GM21737 (cell line): ENCODE data around the gene SLC48A1.

Experiments used
- ATAC-seq: cut with Tn5 transposase; IDR thresholded peaks from one replicate; pipeline ENCODE4 v1.9.1; 2021; ENCODE audit warnings: mild to moderate bottlenecking, moderate library complexity; ENCODE audit not compliant: unreplicated experiment

SLC48A1 gene

DNA sequence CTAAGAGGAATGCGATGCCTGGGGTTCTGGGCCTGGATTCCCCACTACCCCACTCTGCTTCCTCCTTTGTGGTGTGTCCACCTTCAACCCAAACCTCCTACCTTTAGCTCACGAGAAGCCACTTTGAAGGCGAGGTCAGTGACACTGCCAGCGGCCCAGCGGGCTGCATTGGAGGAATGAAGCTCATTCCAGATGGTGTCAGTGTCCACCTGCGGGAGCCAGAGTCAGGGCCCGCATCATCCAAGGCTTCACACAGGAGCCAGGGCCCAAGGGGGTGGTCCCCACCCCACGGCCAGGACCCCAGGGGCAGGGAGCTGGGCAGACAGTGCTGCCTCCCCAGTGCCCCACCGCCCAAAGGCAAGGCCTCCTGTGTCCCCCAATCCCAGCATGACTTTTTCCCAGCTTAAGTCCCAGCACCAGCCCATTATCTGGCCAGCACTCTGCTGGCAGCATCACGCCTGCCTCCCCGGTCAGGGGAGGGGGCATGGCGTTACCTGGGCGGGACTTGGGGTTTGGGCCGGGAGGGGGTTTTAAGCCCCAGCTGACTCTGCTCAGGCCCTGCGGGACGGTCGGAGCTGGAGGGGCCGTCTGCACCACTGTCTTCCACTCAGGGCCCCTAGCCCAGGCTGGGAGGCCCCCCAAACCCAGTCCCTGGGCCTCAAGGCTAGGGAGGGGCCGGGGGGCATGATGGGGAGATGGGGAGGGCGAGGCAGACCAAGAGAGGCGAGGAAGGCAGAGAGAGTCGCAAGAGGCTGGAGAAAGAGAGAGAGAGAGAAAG, 16.9 kb downstream of the SLC48A1 start:
- ATAC-seq: no peak

DNA sequence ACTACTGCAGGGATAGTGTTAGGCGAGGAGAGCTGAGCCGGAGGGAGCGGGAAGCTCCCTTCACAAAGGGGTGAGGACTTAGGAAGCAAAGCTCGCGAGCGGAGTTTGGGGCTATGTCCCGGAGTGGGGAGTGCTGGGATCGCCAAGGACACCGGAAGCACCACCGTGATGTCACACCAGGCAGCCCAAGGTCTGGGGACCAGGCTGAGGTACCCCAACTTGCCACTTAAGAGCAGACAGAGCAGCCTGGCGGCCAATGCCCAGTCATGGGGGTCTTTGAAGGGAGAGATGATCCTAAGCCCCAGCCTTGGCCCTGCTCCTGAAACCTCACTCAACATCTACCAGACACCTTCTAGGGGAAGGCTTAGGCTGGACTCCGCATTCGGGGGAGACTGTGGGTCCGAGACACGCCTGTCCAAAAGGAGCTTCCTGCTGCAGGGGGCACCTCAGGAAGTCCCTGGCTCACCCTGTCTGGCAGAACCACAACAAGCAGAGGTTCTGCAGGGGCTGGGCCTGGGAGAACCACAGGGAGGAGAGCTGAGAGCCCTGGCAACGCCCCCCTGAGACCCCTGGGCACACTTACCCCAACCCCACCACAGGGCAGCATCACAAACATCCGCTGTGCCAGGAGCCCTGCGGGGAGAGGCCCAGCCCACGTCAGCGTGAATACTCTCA, 17.8 kb downstream of the SLC48A1 start:
- no peak for ATAC-seq

DNA sequence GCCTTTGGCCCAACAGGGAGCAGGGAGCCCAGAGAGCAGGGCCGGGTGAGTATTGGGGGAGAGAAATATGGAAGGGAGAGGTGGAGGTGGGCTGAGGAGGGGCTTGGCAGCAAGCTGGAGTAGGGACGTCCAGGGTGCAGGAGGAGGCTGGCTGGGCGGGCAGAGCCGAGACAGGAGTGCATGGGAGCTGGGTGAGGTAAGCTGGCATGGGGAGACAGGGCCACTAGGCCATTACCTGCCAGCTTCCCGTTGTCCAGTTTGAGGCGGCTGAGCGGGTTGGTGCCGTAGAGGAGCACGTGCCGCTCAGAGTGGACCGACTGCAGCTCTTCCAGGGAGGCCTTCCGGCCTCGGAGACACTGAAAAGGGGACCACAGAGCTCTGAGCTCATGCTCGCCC, 18.3 kb downstream of the SLC48A1 start:
- ATAC-seq: no peak

DNA sequence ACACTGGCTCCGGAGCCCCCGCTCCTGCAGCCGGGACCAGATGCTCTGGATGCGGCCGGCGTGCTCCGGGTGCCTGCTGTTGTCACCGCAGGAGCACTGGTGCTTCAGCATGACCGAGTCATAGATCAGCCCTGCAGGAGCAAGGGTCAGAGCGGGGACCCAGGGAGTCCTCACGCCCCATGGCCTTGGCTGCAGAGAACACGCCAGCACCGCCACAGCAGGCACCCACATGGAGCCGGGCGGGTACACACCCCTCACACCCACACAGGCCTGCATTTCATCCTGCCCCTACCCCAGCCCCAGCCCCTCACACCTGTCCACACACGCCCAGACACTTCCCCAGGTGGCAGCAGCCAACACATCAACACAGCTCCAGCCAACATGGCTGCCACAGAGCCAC, 18.8 kb downstream of the SLC48A1 start:
- ATAC-seq: no peak

DNA sequence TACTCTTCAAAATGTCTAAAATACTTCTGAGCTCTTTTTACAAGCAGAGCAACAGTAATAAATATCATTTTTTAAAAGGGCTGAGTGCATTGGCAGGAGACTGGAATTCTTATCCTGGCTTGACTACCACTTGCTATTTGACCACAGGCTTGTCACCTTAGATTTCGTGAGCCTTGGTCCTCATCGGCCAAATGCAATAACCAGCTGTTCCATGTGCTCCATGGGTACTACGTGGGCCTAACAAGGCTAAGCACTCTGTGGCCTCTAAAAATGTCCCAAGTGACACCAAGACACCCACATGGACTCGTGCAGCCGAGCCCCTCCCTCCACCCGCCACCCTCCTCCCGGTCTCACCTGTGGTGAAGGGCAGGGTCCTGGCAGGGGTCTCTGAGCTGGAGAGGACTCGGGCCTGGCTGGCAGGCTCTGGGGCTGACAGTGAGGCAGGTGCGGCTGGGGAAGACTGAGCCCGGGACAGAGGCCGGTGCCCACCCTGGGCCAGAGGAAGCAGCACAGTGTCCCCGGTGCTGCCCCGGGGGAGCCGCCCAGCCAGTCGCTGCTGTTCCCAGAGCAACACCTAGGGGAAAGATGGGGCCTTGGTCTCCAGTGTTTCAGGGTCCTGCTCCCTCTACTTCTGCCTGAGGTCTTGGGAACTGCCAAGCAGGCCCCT, 20.1 kb downstream of the SLC48A1 start:
- ATAC-seq: no peak

DNA sequence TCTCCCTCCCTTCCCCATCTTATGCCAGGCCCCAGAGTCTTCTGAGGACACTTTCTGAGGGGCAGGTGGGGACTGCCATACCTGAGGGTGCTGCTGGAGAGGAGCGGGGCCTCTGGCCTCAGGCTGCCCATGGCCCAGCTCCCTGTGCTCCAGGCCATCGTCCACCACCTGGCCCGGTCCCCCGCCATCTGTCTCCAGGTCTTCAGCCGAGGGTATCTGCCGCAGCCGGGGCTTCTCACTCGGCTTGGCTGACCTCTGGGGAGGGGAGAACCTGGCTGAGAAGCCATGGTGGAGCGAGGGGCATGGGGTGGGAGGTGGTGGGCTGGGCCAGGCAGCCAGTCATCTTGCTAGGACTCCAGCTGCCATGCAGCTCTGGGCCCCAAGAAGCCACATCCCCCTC, 21.6 kb downstream of the SLC48A1 start:
- no peak for ATAC-seq

DNA sequence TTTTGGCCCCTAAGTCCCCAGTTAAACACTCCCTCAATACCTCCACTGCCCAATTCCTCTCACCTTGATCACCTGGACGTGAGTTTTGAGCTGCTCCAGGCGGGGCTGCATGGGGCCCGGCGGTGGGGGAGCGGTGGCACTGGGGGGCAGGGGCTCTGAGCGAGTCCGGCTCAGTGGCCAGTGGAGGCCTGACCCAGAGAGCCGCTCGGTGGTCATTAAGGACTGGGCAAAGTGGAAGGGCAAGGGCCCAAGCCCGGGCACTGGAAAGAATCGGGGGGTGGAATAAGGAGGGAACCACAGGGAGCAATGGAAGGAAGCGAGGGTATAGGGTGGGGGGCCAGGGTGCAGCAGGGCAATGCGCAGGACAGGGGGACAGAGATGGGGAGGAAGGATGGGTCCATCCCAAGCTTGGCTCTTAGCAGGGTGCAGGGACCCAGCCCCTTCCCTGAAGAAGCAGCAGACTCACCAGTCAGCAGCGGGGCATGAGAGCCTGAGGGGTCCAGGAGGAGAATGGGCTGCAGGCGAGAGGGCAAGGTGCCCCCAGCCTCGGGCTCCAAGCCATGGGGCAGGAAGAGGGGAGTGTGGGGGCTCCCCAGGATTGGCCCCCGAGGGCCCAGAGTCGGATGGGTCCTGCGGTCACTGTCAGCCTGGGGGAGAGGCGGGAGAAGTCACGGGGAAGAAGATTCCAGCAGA, 22.2 kb downstream of the SLC48A1 start:
- no peak for ATAC-seq

DNA sequence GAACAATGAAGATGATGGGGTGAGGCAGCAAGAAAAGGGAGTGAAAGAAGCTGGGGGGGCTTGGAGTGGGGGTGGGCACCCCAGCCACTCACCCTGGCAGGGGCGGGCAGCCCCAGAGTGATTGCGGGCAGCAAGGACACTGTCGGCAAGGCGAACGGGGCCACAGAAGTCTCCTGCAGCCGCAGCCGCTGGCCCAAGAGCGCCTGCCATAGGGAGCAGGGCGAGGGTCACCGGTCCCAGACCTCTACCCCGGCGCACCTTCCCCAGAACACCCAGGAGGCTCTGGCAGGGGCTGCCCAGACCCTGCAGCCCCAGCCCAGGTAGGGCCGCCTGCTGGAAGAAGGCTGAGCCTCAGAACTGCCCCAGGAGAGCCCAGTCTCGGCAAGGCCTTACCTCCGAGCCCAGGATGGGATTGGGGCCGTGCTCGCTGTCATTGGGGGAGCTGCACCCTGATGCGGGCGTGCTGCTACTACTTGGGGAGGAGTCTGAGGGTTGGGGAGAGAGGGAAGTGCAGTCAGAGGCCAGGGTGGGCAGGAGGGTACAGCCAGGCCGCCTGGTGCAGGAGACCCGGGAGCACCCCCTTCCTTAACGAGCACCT, 22.9 kb downstream of the SLC48A1 start:
- no peak for ATAC-seq

DNA sequence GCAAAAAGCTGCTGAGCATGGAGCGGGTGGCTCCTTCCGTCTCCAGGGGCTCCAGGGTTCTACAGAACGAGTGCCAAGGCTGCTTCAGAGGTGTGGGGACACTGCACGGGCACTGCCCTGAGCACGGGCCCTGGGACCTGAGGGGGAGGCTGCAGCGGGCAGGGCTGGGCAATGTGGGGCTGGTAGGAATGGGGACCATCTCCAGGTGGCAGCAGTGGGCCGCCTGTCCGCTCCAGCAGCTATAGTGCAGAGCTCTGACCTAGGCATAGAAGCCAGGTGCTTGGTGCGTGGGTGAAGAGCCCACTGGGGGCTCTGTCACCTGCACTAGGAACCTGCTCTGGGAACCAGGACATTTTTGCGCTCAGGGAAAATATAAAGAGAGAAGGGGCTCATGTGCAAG, 24.4 kb downstream of the SLC48A1 start:
- ATAC-seq: no peak

DNA sequence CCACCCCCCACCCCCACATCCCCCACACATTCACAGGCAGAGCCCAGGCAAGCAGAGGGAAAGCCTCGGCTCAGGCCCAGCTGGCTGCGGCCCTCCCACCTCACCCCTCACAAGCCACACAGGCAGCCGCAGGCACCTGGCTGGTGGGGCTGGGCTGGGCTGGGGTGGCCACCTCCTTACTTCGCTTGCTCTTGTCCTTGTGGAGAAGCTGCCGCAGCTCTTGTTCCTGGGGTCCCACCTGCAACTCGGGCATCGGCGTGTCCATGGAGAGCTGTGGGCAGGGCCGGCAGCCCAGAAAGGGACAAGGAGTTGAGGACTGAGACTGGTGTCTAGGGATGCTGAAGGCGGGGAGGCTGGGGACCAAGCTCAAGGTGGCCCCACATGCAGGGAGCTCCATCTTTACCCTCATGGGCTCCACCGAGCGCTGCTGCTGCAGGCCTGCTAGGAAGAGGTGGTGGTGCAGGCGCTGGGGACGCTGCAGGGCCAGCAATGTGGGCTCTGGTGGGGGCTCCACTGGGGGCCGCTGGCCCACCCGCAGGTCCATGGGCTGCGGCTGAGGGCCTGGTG, 25.4 kb downstream of the SLC48A1 start:
- ATAC-seq: no peak

DNA sequence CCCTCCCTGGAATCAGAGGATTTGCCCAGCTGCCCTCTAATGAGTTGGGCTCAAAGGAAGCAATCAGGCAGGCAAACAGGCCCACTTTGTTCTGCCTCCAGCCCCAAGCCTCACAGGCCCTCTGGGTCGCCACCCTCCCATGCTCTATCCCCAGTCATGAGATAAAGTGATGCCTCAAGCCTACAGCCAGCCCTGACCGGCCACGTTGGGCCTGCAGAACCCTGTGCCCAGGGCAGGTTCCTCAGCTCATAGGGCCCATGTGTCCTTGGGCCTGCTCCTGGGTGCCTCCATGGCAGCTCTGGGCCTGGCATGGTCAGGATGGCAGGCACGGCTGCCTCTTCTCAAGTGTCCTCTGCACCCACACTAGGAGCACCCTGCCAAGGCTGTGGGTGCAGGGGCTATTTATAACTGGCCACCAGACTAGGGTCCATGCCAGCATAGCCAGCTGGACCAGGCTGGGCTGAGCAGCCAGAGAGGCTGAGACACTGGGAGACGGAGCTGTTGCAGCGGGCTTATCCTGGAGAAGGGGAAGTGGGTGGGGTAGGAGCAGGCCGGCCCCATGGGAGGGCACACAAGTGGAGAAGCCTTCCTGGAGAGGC, 26.4 kb downstream of the SLC48A1 start:
- no peak for ATAC-seq

DNA sequence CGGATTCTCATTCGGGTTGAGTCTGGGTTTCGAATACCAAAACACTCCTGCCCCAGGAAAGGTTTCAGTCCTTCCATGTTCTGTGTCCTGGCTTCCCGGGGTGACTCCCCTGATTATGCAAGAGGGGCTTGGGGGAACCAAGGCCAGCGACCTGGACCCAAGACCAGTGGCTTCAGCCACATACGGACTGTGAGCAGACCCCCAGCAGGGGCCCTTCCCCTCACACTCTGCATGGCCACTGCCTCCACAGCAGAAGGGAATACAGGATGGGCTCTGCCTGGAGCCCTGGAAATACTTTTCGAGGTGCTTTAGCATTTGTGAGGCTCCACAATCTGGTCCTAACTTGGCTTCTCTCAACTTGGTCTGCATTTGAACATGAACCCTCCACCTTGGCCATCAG, 27.5 kb downstream of the SLC48A1 start:
- no peak for ATAC-seq

DNA sequence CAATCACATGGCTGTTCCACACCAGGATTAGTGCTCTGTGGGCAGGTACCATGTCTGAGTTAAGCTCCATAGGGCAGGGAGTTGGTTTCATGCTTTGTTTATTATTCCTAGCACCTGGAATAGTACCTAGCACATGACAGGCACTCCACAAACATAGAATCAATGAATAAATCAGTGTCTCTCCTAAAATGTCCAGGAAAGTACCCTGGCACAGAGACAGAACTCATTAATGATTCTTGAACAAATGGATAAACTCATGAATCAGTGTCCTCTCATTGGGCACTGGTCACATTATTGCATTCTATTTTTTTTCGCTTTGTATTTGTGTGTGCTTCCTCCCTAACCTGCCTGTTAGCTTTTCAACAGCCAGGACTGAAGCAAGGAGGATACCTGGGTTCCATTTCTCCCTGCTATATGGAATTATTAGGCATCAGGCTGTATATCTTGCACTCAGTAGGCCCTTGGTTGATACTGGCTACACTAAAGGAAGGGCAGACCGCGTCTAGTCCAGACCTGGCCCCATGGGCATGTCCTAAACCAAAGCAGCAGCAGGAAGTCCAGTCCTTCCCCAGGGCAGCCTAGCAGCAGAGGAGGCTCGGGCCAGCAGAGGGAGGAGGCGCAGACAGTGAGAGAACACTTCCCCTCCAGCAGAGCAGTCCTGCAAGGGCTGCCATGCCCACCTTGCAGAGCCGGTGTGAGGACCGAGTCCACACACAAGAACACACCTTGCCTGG, 28.3 kb downstream of the SLC48A1 start:
- ATAC-seq: no peak

DNA sequence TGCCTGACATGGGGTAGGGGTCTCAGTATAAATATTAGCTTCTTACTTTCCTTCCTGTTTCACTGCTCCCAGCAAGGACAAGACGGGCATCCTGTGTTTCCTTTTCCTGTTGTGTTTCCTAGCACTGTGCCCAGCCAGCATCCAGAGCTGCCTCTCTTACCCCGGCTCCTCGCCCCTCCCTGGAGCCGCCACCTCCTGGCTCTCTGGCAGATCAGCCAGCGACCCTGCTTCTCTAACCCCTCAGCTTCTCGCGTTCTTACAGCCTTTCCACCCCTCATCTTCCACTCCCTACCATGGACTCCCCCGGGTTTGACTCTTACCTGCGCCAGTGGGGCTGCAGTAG, 28.8 kb downstream of the SLC48A1 start:
- no peak for ATAC-seq

DNA sequence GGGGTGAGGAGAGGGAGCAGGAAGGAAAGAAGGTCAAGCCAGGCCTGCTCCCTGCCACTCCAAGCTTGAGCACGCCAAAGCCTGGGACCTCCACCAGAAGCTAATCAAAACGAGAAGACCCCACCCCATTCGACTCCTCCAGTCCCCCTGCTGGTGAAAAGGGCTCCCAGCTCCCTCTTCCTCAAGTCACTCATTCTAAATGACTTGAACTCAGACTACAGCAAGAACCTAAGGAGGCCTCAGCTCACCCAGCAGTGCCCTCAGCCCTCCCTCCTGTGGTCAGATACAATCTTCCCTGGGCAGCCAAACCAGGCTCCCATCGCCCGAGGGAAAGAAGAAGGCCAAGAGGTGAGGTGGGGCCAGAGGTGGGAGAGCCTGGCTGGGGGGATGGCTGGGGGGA, 29.3 kb downstream of the SLC48A1 start:
- ATAC-seq: no peak

DNA sequence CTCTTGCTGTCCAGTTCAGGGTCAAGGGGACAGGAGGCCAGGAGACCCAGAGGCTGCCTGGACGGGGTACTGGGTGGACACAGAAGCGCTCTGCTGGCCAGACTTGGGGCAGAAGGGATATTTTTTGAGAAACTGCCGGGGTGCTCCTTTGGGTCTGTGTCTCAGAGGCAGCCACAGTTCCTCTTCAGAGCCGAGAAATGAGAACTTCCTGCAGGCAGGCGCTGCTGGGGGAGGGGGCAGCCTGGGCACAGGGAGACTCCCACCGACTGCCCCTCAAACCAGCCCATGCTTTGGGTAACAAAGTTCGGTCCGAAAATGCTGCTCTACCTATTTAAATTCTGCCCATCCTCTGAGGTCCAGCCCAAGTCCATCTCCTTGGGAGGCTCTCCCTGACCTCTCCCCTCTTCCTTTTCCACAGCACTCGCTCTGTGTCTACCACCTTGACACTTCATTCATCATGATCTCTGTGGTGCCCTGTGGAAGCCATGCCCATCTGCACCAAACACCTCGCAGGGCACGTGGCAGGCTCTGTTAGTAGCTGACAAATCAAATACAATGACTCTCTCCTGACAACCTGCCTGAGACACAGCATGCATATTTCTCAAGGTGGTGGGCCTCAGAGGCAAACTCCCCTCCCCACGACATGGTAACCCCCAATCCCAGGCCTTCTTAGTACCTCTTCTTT, 30.3 kb downstream of the SLC48A1 start:
- no peak for ATAC-seq

DNA sequence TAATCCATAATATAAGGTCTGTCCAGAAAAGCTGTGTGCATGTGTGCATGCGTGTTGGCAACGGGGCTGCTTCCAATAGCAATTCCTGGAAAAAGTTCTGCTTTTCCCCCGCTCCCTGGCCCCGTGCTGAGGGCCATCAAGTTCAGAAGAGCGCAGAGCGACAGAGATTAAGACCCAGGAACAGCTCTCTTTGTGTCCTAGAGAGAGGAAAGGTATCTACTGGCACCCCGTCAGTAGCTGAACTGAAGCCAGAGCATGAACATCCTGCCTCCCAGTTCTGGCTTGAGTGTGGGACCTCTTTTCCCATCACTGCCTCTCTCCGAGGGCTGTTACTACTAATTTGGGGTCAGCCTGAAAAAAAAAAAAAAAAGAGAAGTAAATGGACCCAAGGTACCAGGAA, 31.1 kb downstream of the SLC48A1 start:
- ATAC-seq: no peak

DNA sequence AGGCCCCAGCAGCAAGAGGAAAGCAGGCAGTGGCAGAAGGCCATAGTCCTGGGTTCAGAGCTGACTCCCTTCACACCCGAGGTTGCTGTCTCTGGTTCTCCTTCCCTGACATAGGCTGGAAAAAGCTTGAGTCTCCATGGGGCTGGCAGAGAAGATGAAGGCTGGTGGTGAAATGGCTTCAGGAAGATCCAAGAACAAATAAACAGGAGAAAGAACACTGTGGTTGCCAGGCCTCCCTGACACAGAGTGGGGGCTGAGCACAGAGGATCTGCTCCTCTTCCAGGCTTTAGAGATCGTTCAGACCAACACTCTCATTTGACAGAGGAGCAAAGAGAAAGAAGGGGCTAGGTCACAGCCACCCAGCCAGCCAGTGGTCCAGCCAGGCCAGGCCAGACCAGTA, 32.4 kb downstream of the SLC48A1 start:
- ATAC-seq: no peak

DNA sequence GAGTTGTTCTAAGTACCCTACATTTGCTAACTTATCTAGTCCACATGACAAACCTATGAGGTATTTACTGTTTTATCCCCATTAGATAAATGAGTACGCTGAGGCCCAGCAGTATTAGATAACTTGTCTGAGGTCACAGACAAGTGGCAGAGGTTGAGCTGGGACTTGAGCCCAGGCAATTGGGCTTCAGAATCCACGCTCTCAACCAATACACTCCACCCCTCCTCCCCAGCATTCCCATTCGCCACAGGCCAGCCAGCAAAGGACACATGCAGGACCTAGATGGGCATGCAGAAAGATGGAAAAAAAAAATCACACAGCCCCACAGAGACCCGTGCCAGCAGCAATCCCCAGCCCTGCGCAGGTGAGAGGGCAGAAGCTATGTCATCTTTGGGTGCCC, 34.3 kb downstream of the SLC48A1 start:
- no peak for ATAC-seq
